H1 (cell line): Measurements from ENCODE around the gene PLXNB1. TPM values are rescaled to one million over a fixed set of nuclear protein-coding genes. Genes with fewer than 3 reads are reported as not detected.

Experiments
- CBX5 ChIP-seq: fragments of 300-800, 300-1000 bp; sonication (generic); IDR thresholded peaks from 2 replicates; pipeline ENCODE4 v1.7.1; 2016; ENCODE audit warnings: antibody characterized with exemption, low read length, low read depth
- CEBPB ChIP-seq: IDR thresholded peaks from 2 replicates; pipeline ENCODE4 v1.6.1; 2012; ENCODE audit warnings: low read depth, low read length
- CHD7 ChIP-seq: fragments of 300-600 bp; sonication (generic); IDR thresholded peaks from 2 replicates; pipeline ENCODE4 v1.7.1; 2012; ENCODE audit warnings: low read length, moderate library complexity, mild to moderate bottlenecking, inconsistent platforms; ENCODE audit not compliant: insufficient replicate concordance
- KDM1A ChIP-seq: fragments of 200-600, 300-600 bp; sonication (generic); IDR thresholded peaks from 2 replicates; pipeline ENCODE4 v1.7.1; 2016; ENCODE audit warnings: mild to moderate bottlenecking, low read length, borderline replicate concordance
- USF2 ChIP-seq: IDR thresholded peaks from 2 replicates; pipeline ENCODE4 v1.6.1; 2011; ENCODE audit warnings: low read length, improper control_type of control experiment
- polyA plus RNA-seq, 7 experiments: library from polyadenylated mRNA; depleted of rRNA in 3 of 7; stranded (reverse) in 5 of 7; unstranded in 2 of 7; fragments of >200 nt in 5 of 7; fragments of 200-250 nt in 2 of 7; gene quantifications; 1 replicate in 5 of 7; 2 replicates in 1 of 7; 4 replicates in 1 of 7; pipeline versions ENCODE4 v1.2.1 to v1.2.3, GENCODE V29; 2011 to 2013; ENCODE audit warnings: missing spikeins in 2 of 7, mixed read lengths in 2 of 7
- total RNA-seq: library from RNA; stranded (reverse); fragmentation: NEBNext Ultra II Directional; extraction: Animal tissue kit (Norgen Biotek cat#: 25700); gene quantifications from 2 replicates; pipeline ENCODE4 v1.2.1, GENCODE V29; 2021
- TF ChIP-seq, protein P1 (sequence below): IDR thresholded peaks from 2 replicates; pipeline ENCODE4 v1.6.1; 2012; ENCODE audit warnings: inconsistent platforms
- TF ChIP-seq, protein P2 (sequence below): IDR thresholded peaks from 2 replicates; pipeline ENCODE4 v1.6.1; 2012; ENCODE audit warnings: low read length, inconsistent platforms

PLXNB1 gene
- total and polyA plus RNA-seq, 2 of the 8 experiments (the other 6 are each of a cell fraction or from before 2014, with no cell fraction given): 109 to 114 TPM

GRCh38 chr3:48425281-48425812 lies 4.5 kb downstream of the PLXNB1 start (continued):
- TF ChIP-seq CHD7 (no peak), KDM1A (no peak), USF2 (no peak), CEBPB (no peak), CBX5 (no peak)
- TF ChIP-seq, protein P1, sequence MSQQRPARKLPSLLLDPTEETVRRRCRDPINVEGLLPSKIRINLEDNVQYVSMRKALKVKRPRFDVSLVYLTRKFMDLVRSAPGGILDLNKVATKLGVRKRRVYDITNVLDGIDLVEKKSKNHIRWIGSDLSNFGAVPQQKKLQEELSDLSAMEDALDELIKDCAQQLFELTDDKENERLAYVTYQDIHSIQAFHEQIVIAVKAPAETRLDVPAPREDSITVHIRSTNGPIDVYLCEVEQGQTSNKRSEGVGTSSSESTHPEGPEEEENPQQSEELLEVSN: peak; percentile 80
- TF ChIP-seq, protein P2, sequence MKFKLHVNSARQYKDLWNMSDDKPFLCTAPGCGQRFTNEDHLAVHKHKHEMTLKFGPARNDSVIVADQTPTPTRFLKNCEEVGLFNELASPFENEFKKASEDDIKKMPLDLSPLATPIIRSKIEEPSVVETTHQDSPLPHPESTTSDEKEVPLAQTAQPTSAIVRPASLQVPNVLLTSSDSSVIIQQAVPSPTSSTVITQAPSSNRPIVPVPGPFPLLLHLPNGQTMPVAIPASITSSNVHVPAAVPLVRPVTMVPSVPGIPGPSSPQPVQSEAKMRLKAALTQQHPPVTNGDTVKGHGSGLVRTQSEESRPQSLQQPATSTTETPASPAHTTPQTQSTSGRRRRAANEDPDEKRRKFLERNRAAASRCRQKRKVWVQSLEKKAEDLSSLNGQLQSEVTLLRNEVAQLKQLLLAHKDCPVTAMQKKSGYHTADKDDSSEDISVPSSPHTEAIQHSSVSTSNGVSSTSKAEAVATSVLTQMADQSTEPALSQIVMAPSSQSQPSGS: no peak
